ENCODE data around the gene ZNF428. TPM values are rescaled to one million over a fixed set of nuclear protein-coding genes. Genes with fewer than 3 reads are reported as not detected.

Gene ZNF428
- total and polyA plus RNA-seq, 2 of the 4 experiments (the other 2 are of a cell fraction): 9.9 to 32.3 TPM

- intact Hi-C loops (cut with micrococcal nuclease) (loop anchor here (1.0 to 2.0 kb wide), 2 partner anchors 55 to 187 kb away; no protein-coding TSS in a partner anchor), in situ Hi-C loops (cut with MboI; ENCODE audit: low sequenced_read_pairs) (no loop called here), dilution Hi-C loops (cut with HindIII; ENCODE audit: low sequenced_read_pairs, unreplicated experiment) (no loop called here)
- no TSS peak for BruUV-seq (replicated peaks)
- no peak overlapping the region for H2BK5ac ChIP-seq (ENCODE audit: low read depth, low read length, poor library complexity, severe bottlenecking)
- no peaks in the 10 kb centered on the region for H4K20me1 ChIP-seq (ENCODE audit: insufficient read depth, low read length)
- no peak overlapping the region for H2AFZ ChIP-seq (replicated peaks; ENCODE audit: low read length, poor library complexity)
- H3K9me1 ChIP-seq (ENCODE audit: insufficient read depth, low read length): no peaks in the 10 kb centered on the region
- no peak overlapping the region for H3K23ac ChIP-seq (ENCODE audit: low read depth, low read length)
- H2BK120ac ChIP-seq (ENCODE audit: low read depth, low read length): no peak overlapping the region
- H3K79me1 ChIP-seq (ENCODE audit: low read depth in 1 of 2, low read length in 2 of 2): peaks cover 29 to 63% of the 10 kb centered on the region in 2 experiments; a peak in 3 of 4 replicates
- no peak overlapping the region for H3K4me3 ChIP-seq (ENCODE audit: insufficient read depth, low read depth, low read length)
- no peak overlapping the region for H3K14ac ChIP-seq (replicated peaks; ENCODE audit: low read depth, low read length)
- no peak overlapping the region for H4K8ac ChIP-seq (ENCODE audit: low read depth in 2 of 2, low read length in 2 of 2)
- ATAC-seq (ENCODE audit: low read depth) (no peak), DNase-seq (no peak)
- H2AK5ac ChIP-seq (ENCODE audit: low read depth, low read length): no peak overlapping the region
- no peak overlapping the region for H4K91ac ChIP-seq (ENCODE audit: insufficient read depth, low read depth, low read length)
- no peak overlapping the region for H4K5ac ChIP-seq (ENCODE audit: low read depth, low read length)
- peaks cover 9% of the 10 kb centered on the region for H3K4me1 ChIP-seq (ENCODE audit: control insufficient read depth, insufficient read depth, low read length)
- no peak overlapping the region for H3K4ac ChIP-seq (ENCODE audit: low read depth, low read length)
- no peak overlapping the region for H2BK20ac ChIP-seq (ENCODE audit: low read depth, low read length)
- WGBS, 2 experiments (ENCODE audit: extremely low coverage in 2 of 2, insufficient read length in 1 of 2): no CpG with 5 or more reads among the region's 5 CpGs
- peak overlapping the region; percentile 3 for H2AK9ac ChIP-seq (replicated peaks; ENCODE audit: low read depth, low read length, poor library complexity)
- no peaks in the 10 kb centered on the region for H3K9me3 ChIP-seq (ENCODE audit: control insufficient read depth, insufficient read depth, low read length)
- no peak overlapping the region for H3K27ac ChIP-seq (ENCODE audit: insufficient read depth, low read length)
- H3K36me3 ChIP-seq (ENCODE audit: control insufficient read depth, insufficient read depth, low read length): peaks cover 24% of the 10 kb centered on the region
- TF ChIP-seq SMC3 (IDR thresholded peaks at IDR 0.05; ENCODE audit: low read depth, low read length): no peak
- TF ChIP-seq RAD21 (IDR thresholded peaks at IDR 0.05; ENCODE audit: low read length): no peak
- TF ChIP-seq MXI1 (IDR thresholded peaks at IDR 0.05; ENCODE audit: borderline replicate concordance, low read depth, low read length): no peak
- TF ChIP-seq FOS (IDR thresholded peaks at IDR 0.05; ENCODE audit: low read depth, low read length): no peak
- TF ChIP-seq NFE2L2 (IDR thresholded peaks at IDR 0.05; ENCODE audit: low read depth, low read length): no peak
- no peak for TF ChIP-seq MAZ (IDR thresholded peaks at IDR 0.05; ENCODE audit: borderline replicate concordance, low read depth, low read length)
- TF ChIP-seq BHLHE40 (IDR thresholded peaks at IDR 0.05; ENCODE audit: low read depth, low read length): no peak
- TF ChIP-seq CHD1 (IDR thresholded peaks at IDR 0.05; ENCODE audit: low read depth, low read length): no peak
- TF ChIP-seq MAFK (IDR thresholded peaks at IDR 0.05; ENCODE audit: low read depth, low read length): no peak
- TF ChIP-seq USF2 (IDR thresholded peaks at IDR 0.05; ENCODE audit: low read depth, low read length): no peak
- no peak for TF ChIP-seq POLR2A (IDR thresholded peaks at IDR 0.05; ENCODE audit: low read depth, low read length)
- no peak for TF ChIP-seq ELK1 (IDR thresholded peaks at IDR 0.05; ENCODE audit: borderline replicate concordance, low read depth, low read length)
- no peak for TF ChIP-seq RCOR1 (IDR thresholded peaks at IDR 0.05; ENCODE audit: insufficient replicate concordance, low read length)
- TF ChIP-seq RFX5 (IDR thresholded peaks at IDR 0.05; ENCODE audit: low read depth, low read length): no peak
- TF ChIP-seq CEBPB (IDR thresholded peaks at IDR 0.05; ENCODE audit: low read depth, low read length): no peak
- no peak for TF ChIP-seq CTCF (conservative IDR thresholded peaks at IDR 0.05; ENCODE audit: low read depth, low read length)
- H3K56ac ChIP-seq (ENCODE audit: extremely low read depth, insufficient read depth, low read length): no peak overlapping the region
- H3K27me3 ChIP-seq (ENCODE audit: control insufficient read depth, insufficient read depth, low read length): no peaks in the 10 kb centered on the region
- no peak overlapping the region for H3K9ac ChIP-seq (ENCODE audit: low read depth, low read length)
- no peak overlapping the region for H3K18ac ChIP-seq (ENCODE audit: low read depth, low read length)
- ChIA-PET POLR2A (ENCODE audit: unreplicated experiment) (no interaction called here), CTCF (no interaction called here)
- H2BK15ac ChIP-seq (ENCODE audit: low read depth, low read length): no peak overlapping the region
- peak overlapping the region; percentile 43; the same call in 1 of the 2 replicates for H3K4me2 ChIP-seq (ENCODE audit: low read depth, low read length)
Measured at GRCh38 chr19:43597876-43598275, 21.6 kb downstream of the ZNF428 start.

Data from IMR-90 (cell line).